ENCODE measurements around the gene GIMAP1.

The GIMAP1 gene

GRCh38 chr7:150722431-150722931, 6.1 kb downstream of the GIMAP1 start:
- DNase-seq (ENCODE audit: low spot score), result no peak

- no peak for DNase-seq (ENCODE audit: low spot score)
Measured at GRCh38 chr7:150723467-150723866, 7.1 kb downstream of the GIMAP1 start.

GRCh38 chr7:150727381-150727780, 11.0 kb downstream of the GIMAP1 start:
- no peak for DNase-seq (ENCODE audit: low spot score)

- DNase-seq (ENCODE audit: low spot score), result no peak
Measured at GRCh38 chr7:150728011-150728410, 11.6 kb downstream of the GIMAP1 start.

DNA sequence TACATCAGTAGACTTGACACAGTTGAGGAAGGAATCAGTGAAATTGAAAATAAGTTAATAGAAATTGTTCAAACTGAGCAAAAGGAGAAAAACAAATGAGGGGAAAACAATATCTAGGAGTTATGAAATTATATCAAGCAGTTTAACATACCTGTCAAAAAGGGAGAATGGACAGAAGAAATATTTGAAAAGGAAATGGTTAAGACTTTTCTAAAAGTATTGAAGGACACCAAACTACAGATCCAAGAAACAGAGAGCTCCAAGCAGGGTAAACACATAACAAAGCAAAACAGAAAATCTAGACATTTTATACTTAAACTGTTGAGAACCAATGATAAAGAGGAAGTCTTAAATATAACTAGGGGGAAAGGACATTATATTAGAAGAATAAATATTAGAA, 12.2 kb downstream of the GIMAP1 start:
- no peak for DNase-seq (ENCODE audit: low spot score)

- DNase-seq (ENCODE audit: low spot score), result no peak
Measured at GRCh38 chr7:150731916-150732315, 15.5 kb downstream of the GIMAP1 start.

DNA sequence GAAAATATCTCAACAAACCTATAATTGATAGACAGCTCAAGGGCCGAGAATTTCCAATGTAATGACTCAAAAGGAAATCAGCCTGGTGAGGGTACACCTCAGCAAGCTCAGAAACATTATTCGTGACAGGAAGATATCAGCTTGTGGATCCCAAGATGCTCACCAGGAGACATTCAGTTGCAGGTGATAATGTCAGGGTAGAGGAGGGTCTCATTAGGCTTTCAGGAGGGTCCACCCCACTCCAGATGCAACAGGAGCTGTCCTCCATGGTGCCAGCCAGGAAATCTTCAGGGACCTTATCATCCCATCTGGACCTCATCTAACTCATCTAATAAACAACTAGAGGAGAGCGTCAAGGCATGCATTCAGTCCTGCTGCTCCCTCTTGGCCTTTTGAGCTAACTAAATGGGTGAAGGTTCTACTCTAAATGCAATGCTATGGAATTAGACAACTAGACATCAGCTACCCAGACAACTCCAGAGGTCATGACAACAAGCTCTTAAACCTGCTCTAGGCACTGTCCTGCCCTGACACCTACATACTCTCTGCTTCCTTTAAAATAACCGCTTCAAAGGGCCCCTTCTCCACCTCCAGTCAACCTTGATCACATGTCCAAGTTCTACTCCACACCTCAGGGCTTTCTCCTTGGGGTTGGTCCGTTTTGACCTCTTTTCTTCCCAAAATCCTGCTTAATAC, 16.5 kb downstream of the GIMAP1 start:
- no peak for DNase-seq (ENCODE audit: low spot score)

GRCh38 chr7:150733482-150734095, 17.2 kb downstream of the GIMAP1 start:
- no peak for DNase-seq (ENCODE audit: low spot score)

- DNase-seq (ENCODE audit: low spot score), result no peak
Measured at GRCh38 chr7:150734254-150734653, 17.8 kb downstream of the GIMAP1 start.

- no peak for DNase-seq (ENCODE audit: low spot score)
Measured at GRCh38 chr7:150735596-150736358, 19.4 kb downstream of the GIMAP1 start.

DNA sequence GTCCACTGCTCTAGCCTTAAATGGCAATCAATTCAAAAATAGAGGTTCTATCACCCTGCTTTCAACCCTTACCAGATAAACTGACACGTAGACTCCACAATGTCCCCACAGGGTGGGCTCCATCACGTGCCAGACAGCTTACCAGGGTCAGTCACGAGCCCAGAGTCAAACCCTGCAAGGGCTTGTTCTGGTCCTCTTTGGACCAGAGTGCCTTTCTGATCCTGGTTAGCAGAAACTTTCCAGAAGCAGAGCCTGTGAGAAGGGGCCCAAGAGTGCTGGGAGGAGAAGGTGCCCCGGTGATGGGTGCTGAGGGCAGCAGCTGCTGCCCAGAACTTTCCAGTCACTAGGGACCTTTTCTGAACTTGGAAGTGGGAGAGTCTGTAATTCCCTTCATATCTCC, 20.5 kb downstream of the GIMAP1 start:
- no peak for DNase-seq (ENCODE audit: low spot score)

DNA sequence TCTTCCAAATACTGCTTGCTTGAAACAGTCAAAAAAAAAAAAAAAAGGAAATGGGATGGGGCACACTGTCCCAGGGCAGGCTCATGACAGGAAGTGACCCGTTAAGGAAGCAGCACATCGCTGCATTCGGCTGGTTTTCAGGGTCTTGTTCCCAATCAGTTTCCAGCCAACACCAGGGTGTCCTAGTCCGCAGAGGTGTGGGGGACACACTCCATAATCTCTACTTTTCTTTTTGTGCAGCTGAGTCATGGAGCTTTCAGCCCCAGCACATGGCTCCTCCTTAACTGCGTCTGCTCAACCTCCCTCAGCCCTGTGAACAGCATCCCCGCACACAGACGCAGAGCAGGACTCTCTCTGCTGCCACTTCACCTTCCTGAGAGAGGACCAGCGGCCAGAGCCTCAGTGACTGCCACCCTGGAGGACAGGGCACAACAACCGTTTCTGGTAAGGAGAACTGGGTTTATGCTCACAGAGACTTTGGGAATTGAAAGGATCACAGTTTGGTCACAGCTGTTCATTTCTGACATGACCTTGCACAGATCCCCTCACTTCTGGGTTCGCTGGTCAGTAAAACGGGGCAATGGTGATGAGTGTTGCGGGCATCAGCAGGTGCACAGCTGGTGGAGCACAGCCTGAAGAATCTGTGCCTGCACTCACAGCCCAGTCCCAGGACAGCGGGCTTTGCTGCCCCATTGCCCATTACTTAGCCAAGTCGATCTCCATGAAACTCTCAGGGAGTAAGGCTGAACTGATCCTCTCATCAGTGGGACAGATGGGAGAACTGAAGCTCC, 21.0 kb downstream of the GIMAP1 start, which contains the start of gene GIMAP5:
Gene GIMAP5 (plus strand): TSS at position 154 of the 791 bp plus-strand sequence. CDS start 3,467 bp downstream, outside the sequence.
- no peak for DNase-seq (ENCODE audit: low spot score)

- DNase-seq (ENCODE audit: low spot score), result no peak
Measured at GRCh38 chr7:150738092-150738491, 21.7 kb downstream of the GIMAP1 start.

GRCh38 chr7:150738591-150739001, 22.2 kb downstream of the GIMAP1 start:
- no peak for DNase-seq (ENCODE audit: low spot score)

- no peak for DNase-seq (ENCODE audit: low spot score)
Measured at GRCh38 chr7:150739033-150739432, 22.6 kb downstream of the GIMAP1 start.

- DNase-seq (ENCODE audit: low spot score), result no peak
Measured at GRCh38 chr7:150740053-150740452, 23.6 kb downstream of the GIMAP1 start.

GRCh38 chr7:150742286-150742968, 26.0 kb downstream of the GIMAP1 start:
- DNase-seq (ENCODE audit: low spot score), result no peak

- DNase-seq (ENCODE audit: low spot score), result no peak
Measured at GRCh38 chr7:150744041-150744656, 27.7 kb downstream of the GIMAP1 start.

DNA sequence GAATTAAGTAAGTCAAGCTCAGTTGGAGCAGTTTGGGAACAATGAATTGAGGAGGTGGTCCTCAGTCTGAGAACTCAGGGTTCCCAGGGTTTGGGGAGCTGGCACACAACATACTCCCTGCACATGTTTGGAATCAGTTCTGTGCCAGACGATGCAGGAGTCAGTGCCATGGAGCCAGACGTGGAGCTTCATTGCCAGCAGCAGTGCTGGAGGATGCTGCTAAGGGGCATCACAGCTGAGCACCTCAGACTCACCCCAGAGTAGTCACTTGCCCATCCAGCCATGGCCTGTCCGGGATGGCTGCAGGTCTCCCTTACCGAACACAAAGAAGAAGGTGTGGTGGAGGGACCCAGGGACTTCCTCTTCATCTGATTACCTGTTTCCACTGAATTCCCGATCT, 28.7 kb downstream of the GIMAP1 start:
- no peak for DNase-seq (ENCODE audit: low spot score)

- DNase-seq (ENCODE audit: low spot score), result no peak
Measured at GRCh38 chr7:150745876-150746275, 29.5 kb downstream of the GIMAP1 start.

DNA sequence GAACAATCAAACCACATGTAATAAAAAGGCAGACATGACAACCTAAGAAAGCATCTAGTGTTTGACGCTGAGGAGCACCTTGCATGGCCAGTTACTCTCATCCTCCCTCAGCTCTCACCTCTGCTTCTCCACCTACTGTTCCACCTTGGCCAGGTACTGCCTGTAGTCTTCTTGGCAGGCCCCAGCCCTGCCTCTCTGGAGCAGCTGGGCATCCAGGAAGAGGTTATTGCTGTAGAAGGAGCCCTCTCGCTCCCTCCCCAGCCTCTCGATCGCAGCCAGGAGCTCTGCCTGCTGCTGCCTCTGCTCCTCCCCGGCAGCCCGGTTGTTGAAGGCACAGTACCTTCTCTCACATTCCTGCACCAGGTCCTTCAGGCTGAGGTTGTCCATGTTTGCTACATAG, 30.5 kb downstream of the GIMAP1 start:
- no peak for DNase-seq (ENCODE audit: low spot score)
